ENCODE measurements around the gene MYOF.

GRCh38 chr10:93458821-93459257 is 23.3 kb downstream of the MYOF start:
- TF ChIP-seq RARB (CRISPR knock-in tag; IDR thresholded peaks at IDR 0.05) (no peak), TCF4 (CRISPR knock-in tag; IDR thresholded peaks at IDR 0.05; ENCODE audit: borderline replicate concordance) (no peak), SNAI2 (CRISPR knock-in tag; IDR thresholded peaks at IDR 0.05) (no peak), ZFP3 (CRISPR knock-in tag; IDR thresholded peaks at IDR 0.05) (0 out of 2 replicates have a peak, but pooled peaks have one; percentile 32), ZNF70 (CRISPR knock-in tag; IDR thresholded peaks at IDR 0.05) (no peak), ARNTL (CRISPR knock-in tag; IDR thresholded peaks at IDR 0.05; ENCODE audit: borderline replicate concordance, low read depth) (no peak), ZFP30 (CRISPR knock-in tag; IDR thresholded peaks at IDR 0.05) (no peak)
- TF ChIP-seq, protein P1, sequence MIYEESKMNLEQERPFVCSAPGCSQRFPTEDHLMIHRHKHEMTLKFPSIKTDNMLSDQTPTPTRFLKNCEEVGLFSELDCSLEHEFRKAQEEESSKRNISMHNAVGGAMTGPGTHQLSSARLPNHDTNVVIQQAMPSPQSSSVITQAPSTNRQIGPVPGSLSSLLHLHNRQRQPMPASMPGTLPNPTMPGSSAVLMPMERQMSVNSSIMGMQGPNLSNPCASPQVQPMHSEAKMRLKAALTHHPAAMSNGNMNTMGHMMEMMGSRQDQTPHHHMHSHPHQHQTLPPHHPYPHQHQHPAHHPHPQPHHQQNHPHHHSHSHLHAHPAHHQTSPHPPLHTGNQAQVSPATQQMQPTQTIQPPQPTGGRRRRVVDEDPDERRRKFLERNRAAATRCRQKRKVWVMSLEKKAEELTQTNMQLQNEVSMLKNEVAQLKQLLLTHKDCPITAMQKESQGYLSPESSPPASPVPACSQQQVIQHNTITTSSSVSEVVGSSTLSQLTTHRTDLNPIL (CRISPR knock-in tag; IDR thresholded peaks at IDR 0.05; ENCODE audit: low read depth): no peak

All from SK-N-SH treated with all-trans-retinoic acid at 6 μM for 48 hours (cell line).